ENCODE data around the gene CALB2.

DNA sequence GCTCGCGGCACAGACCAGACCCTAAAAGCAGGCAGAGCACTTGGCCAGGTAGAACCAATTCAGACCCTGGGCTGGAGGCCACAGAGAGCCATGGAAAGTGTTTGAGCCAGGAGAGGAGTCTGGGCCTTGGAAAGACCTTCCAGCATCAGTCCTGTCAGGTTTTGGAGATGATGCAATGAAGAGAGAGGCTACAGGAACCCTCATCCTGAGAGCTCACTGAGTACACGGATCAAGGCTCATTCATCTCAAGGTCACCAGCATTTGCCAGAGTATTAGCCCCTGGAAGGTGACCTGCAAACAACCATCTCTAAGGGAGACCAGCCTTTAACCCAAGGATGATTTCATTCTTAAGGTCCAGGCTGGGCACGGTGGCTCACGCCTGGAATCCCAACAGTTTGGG lies 55.5 kb downstream of the CALB2 start:
- TF ChIP-seq YY1 (IDR thresholded peaks at IDR 0.05; ENCODE audit: low read depth) = no peak
- TF ChIP-seq CEBPB (IDR thresholded peaks at IDR 0.05) = no peak
- TF ChIP-seq TAF1 (IDR thresholded peaks at IDR 0.05; ENCODE audit: low read depth) = no peak

Data from Ishikawa (cell line).